ENCODE measurements around the gene C6orf136.
"Not testable (repeated sequence)": the region's sequence is repeated elsewhere in the genome, so short reads cannot be mapped to it uniquely, and the experiment has no call there.

C6orf136 gene

GRCh38 chr6:30664994-30665767 is 18.2 kb downstream of the C6orf136 start:
- DNase-seq, result no peak

GRCh38 chr6:30666300-30666699 is 19.4 kb downstream of the C6orf136 start:
- not testable (repeated sequence) for DNase-seq

GRCh38 chr6:30670760-30671527 is 24.0 kb downstream of the C6orf136 start:
- no peak for DNase-seq

GRCh38 chr6:30672445-30673253 is 25.7 kb downstream of the C6orf136 start, which contains the start of gene DHX16:
TSS of gene DHX16 (minus strand) at chr6:30673006. CDS start at chr6:30672841, 165 bp downstream.
- DNase-seq, result peak; percentile 84

- no peak for DNase-seq
These were observed 29.8 kb downstream of the C6orf136 start for GRCh38 chr6:30676660-30677285.

- peak; percentile 89 for DNase-seq
These were observed 32.2 kb downstream of the C6orf136 start for GRCh38 chr6:30678964-30679726.

- no peak for DNase-seq
These were observed 33.0 kb downstream of the C6orf136 start for GRCh38 chr6:30679765-30680535.

GRCh38 chr6:30681766-30682142 is 34.8 kb downstream of the C6orf136 start:
- DNase-seq, result no peak

GRCh38 chr6:30682143-30683117 is 35.5 kb downstream of the C6orf136 start:
- peak; percentile 66 for DNase-seq

- no peak for DNase-seq
These were observed 36.4 kb downstream of the C6orf136 start for GRCh38 chr6:30683183-30683979.

GRCh38 chr6:30683980-30684338 is 37.0 kb downstream of the C6orf136 start:
- DNase-seq, result no peak

- DNase-seq, result peak; percentile 26
These were observed 37.6 kb downstream of the C6orf136 start for GRCh38 chr6:30684386-30685156.

- DNase-seq, result no peak
These were observed 38.5 kb downstream of the C6orf136 start for GRCh38 chr6:30685157-30686008.

GRCh38 chr6:30686009-30686907 is 39.3 kb downstream of the C6orf136 start, which contains the start of gene PPP1R18:
TSS of gene PPP1R18 (minus strand) at chr6:30686645. CDS start at chr6:30686018, 627 bp downstream.
- DNase-seq, result peak; percentile 73

- peak; percentile 72 for DNase-seq
These were observed 40.1 kb downstream of the C6orf136 start for GRCh38 chr6:30686908-30687658.
